Non-pigmented ciliary epithelial cell (primary cell): ENCODE data around the gene AGBL3.
"Not testable (repeated sequence)": the region's sequence is repeated elsewhere in the genome, so short reads cannot be mapped to it uniquely, and the experiment has no call there.

Experiments
- DNase-seq: peaks from one replicate; pipeline ENCODE4 v3.0.0-alpha.2; 2010; ENCODE audit warnings: low read depth

Gene AGBL3

GRCh38 chr7:134966691-134967090 lies 19.6 kb upstream of the AGBL3 start:
- no peak for DNase-seq

DNA sequence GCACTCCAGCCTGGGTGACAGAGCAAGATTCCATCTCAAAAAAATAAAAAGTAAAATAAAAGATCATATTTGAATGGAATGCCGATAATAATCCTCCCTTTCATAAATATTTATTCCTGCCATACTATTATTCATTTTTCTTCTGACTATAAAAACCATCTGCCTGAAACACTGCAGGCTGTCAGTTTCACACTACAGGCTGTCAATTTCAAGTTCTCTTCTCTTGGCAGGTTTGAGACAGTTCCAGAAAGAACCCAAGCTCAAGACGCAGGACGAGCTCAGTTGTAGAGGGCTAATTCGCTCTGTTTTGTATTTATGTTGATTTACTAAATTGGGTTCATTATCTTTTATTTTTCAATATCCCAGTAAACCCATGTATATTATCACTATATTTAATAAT lies 18.2 kb upstream of the AGBL3 start:
- no peak for DNase-seq

- DNase-seq: not testable (repeated sequence)
Observed at GRCh38 chr7:134981645-134982044, 4.7 kb upstream of the AGBL3 start.

DNA sequence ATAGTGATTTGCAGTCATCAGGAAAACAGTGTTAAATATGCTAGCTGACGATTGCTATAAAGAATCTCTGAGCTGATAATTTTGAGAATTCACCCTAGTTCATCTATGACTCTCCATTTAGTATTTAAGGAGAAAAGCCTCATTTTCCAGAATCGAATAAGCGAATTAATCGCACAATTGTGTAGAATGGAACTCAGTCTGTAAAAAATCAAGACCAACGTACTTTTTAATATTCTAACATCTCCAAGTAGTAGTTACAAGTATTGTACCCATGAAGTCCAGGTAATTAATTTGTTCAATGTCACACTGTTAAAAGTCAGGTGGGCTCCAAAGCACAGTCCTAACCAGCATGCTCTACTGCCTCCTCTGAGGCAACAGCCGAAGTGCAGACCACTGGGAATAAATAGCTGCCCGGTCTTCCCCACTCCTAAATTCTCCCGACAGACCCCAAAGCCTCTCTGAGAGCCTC lies 380 bp upstream of the AGBL3 start:
- DNase-seq: no peak

DNA sequence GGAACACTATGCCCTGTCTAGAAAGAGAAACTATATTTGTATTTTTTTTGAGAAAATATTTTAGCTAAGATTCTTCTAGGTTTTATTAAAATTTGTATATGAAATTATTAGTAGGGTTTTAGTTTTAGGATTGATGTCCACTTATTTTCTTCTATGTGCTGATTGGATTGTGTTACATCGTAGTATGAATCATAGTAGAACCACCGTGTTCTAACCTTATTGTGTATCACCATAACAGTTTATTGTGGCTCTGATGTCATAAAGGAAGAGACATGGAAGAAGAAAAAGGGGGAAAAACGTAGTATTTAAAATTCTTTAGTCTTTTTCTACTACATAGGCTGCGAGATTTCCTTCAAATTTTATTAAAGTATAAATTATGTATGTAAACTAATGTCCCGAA lies 1.9 kb downstream of the AGBL3 start:
- no peak for DNase-seq

DNA sequence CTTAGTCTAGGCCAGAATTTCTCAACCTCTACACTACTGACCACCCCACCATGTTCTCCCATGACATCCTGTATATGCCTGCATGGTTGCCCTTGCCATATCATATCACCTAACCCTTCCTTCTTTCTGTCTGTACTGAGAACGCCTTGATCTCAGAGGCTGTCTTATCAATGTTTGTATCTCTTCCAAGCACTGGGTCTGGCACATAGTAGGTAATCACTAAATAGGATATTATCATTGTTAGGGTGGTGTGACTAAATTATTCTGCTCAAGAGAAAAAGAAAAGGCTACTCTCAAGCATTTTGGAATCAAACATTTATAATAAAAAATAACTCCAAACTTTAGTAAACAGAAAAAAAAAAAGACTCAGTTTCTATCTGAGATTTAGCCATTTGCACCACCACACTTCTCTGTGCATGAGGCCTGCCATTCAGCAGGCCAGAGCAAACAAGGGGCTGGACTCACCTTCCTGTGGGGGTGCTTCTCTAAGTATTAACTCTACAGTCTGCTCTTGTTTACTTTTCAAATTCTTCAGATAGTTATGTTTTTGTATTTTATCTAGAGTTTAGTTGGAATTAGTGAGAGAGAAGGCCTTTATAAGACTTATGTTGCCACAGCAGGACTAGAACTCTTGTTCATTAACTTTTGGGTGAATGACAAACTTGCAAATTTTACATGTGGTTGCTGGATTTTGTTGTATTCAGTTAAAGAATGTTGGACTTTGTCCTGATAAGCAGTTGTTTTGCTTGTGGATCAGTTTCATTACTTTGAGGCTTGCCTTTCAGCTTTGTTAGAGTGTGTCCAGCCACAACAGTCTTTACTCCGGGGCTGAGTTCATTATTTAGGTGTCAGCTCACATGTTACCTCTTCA lies 5.4 kb downstream of the AGBL3 start:
- no peak for DNase-seq

GRCh38 chr7:134992626-134993179 lies 6.4 kb downstream of the AGBL3 start:
- DNase-seq: no peak

- no peak for DNase-seq
Observed at GRCh38 chr7:134993877-134994456, 7.7 kb downstream of the AGBL3 start.

- no peak for DNase-seq
Observed at GRCh38 chr7:134995239-134996096, 9.2 kb downstream of the AGBL3 start.

GRCh38 chr7:134996097-134996550 lies 9.8 kb downstream of the AGBL3 start:
- DNase-seq: no peak

GRCh38 chr7:134997214-134997885 lies 11.0 kb downstream of the AGBL3 start:
- no peak for DNase-seq

GRCh38 chr7:134999136-134999535 lies 12.8 kb downstream of the AGBL3 start:
- DNase-seq: no peak

DNA sequence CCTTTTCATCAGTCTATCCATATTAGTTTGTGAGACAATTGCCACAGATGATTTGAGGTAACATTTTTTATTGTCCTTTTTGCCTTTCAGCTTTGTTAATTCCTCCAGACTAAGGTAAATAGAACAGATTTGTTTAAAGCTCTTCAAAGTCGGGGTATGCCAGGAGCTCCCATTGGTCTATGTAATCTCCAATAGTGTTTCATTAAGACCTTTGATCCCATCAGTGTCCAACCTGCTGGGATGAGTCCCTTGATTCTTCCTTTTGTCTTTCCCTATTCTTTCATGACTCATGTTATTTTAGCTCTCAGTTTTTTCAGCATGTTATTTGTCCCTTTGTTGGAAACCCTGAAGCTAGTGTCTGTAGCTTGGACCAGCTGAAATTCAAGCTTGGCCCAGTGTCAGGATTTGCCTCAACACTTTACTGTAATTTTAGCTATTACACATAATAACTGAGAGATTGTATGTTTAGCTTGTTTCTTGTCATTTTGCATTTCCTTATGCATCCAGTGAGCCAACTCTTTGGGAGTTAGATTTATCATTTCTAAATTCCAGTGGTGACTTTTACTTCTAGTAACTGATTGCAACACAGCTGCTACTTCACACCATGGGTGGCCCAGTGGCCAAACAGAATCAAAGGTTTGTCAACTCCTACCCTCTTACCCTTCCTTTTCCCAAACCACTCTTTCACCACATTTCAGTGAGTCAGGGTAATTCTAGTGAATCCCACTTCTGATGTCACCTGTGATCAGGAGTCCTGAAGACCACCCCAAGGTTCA lies 15.3 kb downstream of the AGBL3 start:
- DNase-seq: no peak

DNA sequence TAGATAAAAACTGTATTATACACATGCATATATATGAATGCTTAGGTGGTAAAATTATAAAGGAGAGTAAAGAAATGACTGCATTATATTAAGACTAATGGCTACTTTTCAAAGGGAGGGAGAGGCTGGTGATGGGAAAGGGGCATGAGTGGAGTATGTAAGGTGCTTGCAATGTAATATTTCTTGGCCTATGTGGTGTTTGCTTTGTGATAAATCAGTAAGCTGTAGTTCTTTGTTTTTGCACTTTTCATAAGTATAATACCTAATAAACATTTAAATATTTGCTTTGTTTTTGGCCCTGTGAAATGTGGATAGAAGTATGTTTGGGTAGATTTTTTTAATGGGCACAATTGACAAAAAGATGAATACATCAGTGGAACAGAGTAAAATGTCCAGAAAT lies 25.9 kb downstream of the AGBL3 start:
- no peak for DNase-seq

DNA sequence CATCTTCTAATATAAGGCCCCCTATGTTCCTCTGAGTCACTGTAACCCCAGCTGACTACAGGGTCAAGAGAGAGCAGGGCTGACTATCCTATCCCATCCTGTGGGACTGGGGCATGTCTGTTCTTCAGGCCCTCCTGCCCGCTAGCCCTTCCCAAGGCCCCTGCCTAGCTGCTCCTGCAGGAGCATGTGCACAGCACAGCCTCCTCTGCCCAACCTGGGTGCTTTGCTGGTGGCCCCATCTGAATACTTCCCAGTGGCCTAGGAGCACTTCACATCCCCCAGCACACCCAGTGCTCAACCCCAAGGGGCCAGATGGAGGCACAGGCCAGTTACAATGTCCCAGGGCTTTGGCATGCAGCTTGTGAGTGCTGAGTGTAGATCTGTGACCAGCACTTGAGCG lies 37.3 kb downstream of the AGBL3 start:
- DNase-seq: no peak

DNA sequence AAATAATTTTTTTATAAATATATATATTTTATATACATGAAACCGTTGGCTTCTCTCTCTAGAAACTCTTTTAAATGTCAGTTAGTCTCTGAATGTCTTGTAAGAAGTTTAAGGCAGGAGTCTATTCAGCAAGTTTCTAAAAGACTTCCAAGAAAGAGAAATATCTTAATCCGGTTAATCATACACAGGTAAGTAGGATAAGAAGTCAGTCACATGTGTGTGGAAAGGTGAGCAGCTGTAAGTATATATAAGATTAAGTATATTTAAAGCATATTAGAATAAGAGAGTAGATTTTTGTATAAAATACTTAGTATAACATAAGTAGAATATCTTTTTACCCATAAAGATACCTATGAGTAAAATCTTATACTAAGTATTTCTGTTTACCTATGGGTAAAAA lies 48.9 kb downstream of the AGBL3 start:
- DNase-seq: no peak

DNA sequence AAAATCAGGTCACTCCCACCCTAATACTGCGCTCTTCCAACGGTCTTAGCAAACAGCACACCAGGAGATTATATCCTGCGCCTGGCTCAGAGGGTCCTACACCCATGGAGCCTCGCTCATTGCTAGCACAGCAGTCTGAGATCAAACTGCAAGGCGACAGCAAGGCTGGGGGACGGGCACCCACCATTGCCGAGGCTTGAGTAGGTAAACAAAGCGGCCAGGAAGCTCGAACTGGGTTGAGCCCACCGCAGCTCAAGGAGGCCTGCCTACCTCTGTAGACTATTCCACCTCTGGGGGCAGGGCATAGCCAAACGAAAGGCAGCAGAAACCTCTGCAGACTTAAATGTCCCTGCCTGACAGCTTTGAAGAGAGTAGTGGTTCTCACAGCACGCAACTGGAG lies 80.7 kb downstream of the AGBL3 start:
- not testable (repeated sequence) for DNase-seq

GRCh38 chr7:135074096-135074495 lies 87.8 kb downstream of the AGBL3 start:
- no peak for DNase-seq

DNA sequence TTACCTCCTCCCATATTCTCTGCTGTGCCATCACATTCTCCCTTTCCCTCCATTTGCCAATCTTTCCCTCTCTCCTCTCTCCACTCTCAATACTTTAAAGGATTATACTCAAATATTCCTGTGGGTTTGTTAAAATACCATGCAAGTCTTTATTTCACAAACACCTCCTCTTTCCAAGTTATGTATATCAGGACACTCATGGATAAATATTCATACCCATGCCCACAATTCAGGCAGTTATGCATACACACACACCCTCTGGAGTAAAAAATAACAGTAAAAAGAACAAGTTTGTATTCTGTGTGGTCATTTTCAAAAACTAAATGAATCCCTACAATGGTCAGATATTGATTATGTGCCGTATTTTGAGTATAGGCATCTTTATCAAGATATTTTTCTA lies 88.2 kb downstream of the AGBL3 start:
- DNase-seq: no peak

GRCh38 chr7:135075716-135076115 lies 89.4 kb downstream of the AGBL3 start:
- DNase-seq: no peak

DNA sequence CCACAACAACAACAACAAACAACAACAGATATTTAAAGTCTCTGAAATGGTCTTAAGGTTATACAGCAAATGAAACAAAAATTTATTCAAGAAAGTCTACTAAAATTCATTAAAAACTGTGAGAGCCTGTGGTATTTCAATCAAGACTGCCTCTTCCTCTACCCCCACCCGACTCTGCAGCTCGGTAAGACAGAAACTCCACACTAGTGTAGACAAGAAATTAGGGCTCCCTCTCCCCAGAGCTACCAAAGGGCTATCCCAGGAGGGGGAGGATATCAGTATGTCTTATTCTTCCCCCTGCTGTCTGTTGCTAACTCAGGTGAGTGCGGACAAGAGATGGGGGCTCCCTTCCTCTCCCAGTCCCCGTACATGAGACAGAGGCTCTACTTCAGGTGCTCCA lies 90.6 kb downstream of the AGBL3 start:
- DNase-seq: no peak
